GM06990 (cell line): ENCODE results near the gene TCAP.
"Not testable (repeated sequence)": the region's sequence is repeated elsewhere in the genome, so short reads cannot be mapped to it uniquely, and the experiment has no call there.

Experiments used
- DNase-seq: peaks from one replicate; pipeline ENCODE4 v3.0.0-alpha.2; 2011; ENCODE audit not compliant: insufficient read length; ENCODE audit errors: extremely low read depth
- H3K27me3 ChIP-seq: replicated peaks from 2 replicates; pipeline ENCODE4 v1.6.0; 2011; ENCODE audit warnings: low read length; ENCODE audit not compliant: control insufficient read depth, insufficient read depth
- H3K36me3 ChIP-seq: 2 replicates; pipeline ENCODE4 v1.5.1; 2011; ENCODE audit warnings: low read length; ENCODE audit not compliant: control insufficient read depth, insufficient read depth
- H3K4me3 ChIP-seq: replicated peaks from 2 replicates; pipeline ENCODE4 v1.5.1; 2011; ENCODE audit warnings: low read depth, mild to moderate bottlenecking, control low read depth, low read length
- CTCF ChIP-seq: IDR thresholded peaks from 2 replicates; pipeline ENCODE4 v1.5.1; 2011; ENCODE audit warnings: low read length, control low read depth, mild to moderate bottlenecking, inconsistent platforms; ENCODE audit not compliant: insufficient read depth, poor library complexity, severe bottlenecking

The TCAP gene

DNA sequence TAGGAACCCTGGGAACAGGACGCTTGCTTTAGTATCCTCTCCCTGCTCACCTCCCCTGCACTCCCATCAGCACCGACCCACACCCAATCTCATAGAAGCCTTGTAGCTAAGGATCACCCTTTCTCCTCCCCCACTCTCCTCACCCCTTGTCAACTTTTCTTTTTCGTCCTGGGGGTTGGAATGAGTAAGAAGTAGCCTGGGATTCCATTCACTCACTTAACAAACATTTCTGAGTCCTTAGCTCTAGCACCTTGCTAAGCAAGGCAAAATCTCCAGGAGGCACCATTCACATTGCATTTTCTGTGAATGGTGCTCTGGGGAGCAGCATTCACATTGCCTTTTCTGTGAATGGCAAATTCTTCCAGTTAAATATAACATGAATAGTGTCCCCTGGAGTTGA, 23.8 kb downstream of the TCAP start:
- no peak for DNase-seq
- TF ChIP-seq CTCF = no peak
- Histone ChIP-seq H3K27me3 (no peaks in the 10 kb centered on the region), H3K4me3 (peak overlapping the region; percentile 69), H3K36me3 (no peaks in the 10 kb centered on the region)

GRCh38 chr17:39694593-39694992, 29.4 kb downstream of the TCAP start:
- no peak for DNase-seq
- Histone ChIP-seq H3K4me3 (no peak overlapping the region), H3K27me3 (no peaks in the 10 kb centered on the region), H3K36me3 (no peaks in the 10 kb centered on the region; the same call in 1 of the 2 replicates)
- TF ChIP-seq CTCF = no peak

DNA sequence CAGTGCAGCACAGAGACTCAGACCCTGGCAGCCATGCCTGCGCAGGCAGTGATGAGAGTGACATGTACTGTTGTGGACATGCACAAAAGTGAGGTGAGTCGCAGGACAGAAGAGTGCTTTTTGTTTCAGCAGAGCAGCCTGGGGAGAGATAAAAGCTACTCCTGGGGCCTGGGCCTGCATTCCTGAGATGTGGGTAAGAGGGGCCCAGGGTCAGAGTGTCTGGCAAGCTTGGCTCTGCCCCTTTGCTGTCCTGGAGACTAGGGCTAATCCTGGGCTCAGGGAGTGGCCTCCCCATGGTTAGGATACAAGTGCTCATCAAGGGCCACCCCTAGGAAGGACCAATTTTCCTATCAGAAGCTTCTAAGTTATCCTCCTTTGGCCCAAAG, 29.9 kb downstream of the TCAP start:
- Histone ChIP-seq H3K27me3 (no peaks in the 10 kb centered on the region; the same call in 1 of the 2 replicates), H3K36me3 (no peaks in the 10 kb centered on the region; the same call in 1 of the 2 replicates), H3K4me3 (no peak overlapping the region)
- TF ChIP-seq CTCF = no peak
- DNase-seq = no peak

DNA sequence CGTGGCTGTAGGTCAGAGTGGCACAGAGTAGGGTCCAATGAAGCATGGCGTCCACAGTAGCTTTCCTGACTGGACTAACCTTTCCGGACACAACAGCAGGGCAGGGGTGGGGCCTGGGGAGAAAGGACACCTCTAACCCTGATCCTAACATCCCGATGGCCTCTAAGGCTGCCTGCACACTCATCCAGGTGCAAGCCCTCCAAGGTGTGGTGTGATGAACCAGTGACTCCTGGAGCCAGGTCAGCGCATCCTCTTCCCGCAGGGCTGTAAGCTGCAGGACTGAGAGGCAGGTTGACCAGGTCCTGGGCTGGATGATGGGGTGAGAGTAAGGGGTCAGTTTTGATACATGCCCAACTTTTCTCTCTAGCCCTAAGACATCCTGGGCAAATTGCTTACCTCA, 31.6 kb downstream of the TCAP start:
- no peak for DNase-seq
- no peak for TF ChIP-seq CTCF
- H3K4me3 ChIP-seq = no peak overlapping the region

GRCh38 chr17:39697961-39698360, 32.8 kb downstream of the TCAP start:
- TF ChIP-seq CTCF = no peak
- H3K27me3 ChIP-seq = no peaks in the 10 kb centered on the region; the same call in 1 of the 2 replicates
- H3K4me3 ChIP-seq = no peak overlapping the region
- H3K36me3 ChIP-seq = no peaks in the 10 kb centered on the region; the same call in 1 of the 2 replicates
- DNase-seq = no peak

More for the DNA sequence above, 31.6 kb downstream of the TCAP start:
- Histone ChIP-seq H3K27me3 (no peaks in the 10 kb centered on the region; the same call in 1 of the 2 replicates), H3K36me3 (no peaks in the 10 kb centered on the region; the same call in 1 of the 2 replicates)

DNA sequence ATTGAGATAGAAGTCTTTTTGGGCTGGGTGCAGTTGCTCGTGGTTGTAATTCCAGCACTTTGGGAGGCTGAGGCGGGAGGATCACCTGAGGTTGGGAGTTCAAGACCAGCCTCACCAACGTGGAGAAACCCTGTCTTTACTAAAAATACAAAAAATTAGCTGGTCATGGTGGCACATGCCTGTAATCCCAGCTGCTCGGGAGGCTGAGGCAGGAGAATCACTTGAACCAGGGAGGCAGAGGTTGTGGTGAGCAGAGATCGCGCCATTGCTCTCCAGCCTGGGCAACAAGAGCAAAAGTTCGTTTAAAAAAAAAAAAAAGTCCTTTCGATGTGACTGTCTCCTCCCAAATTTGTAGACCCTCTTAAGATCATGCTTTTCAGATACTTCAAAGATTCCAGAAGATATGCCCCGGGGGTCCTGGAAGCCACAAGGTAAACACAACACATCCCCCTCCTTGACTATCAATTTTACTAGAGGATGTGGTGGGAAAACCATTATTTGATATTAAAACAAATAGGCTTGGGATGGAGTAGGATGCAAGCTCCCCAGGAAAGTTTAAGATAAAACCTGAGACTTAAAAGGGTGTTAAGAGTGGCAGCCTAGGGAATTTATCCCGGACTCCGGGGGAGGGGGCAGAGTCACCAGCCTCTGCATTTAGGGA, 34.1 kb downstream of the TCAP start:
- not testable (repeated sequence) for H3K4me3 ChIP-seq, H3K27me3 ChIP-seq, DNase-seq, H3K36me3 ChIP-seq
